ENCODE data around the gene ZNF37A.
"Not testable (repeated sequence)": the region's sequence is repeated elsewhere in the genome, so short reads cannot be mapped to it uniquely, and the experiment has no call there.

Gene ZNF37A

DNA sequence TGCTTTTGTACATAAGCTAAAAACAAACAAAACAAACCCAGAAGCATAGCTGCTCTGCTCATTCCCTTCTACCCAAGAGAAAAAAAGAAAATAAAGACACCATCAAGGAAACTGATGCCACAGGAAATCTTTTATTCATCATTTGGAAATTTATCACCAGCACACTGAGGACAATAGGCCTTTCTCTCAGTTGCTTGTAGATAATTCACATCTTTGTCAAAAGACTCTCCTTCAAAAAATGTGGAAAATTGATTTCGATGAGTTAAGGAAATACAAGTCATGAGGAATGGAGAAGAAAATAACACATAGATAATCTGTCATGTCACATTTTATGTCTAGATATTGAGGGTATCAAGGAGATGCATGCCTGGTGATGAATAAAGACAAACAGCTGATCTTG, 53.5 kb downstream of the ZNF37A start:
- DNase-seq (ENCODE audit: low read depth in 2 of 2, low spot score in 1 of 2) = no peak

DNA sequence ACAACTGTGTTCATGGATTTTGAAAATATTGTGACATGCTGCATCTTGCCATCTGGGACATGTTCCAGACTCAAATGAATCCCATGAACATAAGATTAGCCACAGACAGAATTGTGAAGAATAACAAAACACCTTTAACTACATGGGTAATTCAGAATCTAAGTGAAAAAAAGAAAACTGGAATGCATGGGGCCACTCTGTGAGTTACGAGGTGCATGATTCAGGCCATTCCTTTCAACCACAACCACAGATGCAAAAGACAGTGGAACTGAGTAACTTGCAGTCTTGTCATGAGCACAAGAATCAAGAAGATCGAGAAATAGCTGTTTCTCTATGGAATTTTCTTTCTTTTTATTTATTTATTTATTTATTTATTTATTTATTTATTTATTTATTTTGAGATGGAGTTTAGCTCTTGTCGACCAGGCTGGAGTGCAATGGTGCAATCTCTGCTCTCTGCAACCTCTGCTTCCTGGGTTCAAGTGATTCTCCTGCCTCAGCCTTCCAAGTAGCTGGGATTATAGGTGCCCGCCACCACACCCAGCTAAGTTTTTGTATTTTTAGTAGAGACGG, 56.8 kb downstream of the ZNF37A start:
- not testable (repeated sequence) for DNase-seq (ENCODE audit: low read depth in 2 of 2, low spot score in 1 of 2)

DNA sequence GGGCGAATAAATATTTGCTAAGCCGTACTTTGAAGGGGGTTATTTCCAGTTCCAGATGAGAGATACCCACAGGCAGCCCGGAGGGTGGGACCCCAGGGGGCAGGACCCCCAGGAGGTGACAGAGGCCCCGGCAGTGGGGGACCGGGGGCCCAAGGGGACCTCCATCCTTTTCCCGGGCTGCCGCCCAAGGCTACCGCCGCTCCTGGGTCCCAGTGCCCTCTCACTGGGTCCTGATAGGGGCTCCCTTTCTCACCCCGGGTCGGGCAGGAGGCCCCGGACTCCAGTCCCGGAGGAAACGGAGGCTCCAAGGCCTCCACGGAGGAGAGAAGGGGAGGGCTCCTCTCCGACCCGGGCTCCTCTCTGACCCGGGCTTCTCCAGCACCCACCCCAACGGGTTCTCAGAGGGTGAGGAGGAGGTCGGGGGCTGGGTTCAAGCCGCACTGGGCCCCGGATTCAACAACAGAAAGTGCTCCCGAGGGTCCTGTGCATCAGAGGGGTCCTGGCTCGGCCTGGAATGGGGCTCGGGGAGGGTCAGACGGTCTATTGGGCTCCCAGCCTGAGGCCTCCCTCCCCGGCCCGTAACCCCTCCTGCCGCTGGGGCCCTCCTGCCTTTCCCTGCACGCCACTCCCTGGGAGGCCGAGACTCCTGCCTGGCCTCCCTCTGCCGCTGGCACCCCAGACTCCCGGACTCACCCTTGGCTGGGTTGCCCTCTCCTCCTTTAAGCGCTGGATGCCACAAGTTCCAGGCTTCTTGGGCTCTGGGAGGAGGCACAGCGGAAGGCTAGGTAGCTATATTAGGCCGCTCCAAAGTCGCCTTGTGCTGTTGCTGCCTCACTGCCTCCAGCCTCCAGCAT, 62.5 kb downstream of the ZNF37A start:
- DNase-seq (ENCODE audit: low read depth in 2 of 2, low spot score in 1 of 2) = no peak

DNA sequence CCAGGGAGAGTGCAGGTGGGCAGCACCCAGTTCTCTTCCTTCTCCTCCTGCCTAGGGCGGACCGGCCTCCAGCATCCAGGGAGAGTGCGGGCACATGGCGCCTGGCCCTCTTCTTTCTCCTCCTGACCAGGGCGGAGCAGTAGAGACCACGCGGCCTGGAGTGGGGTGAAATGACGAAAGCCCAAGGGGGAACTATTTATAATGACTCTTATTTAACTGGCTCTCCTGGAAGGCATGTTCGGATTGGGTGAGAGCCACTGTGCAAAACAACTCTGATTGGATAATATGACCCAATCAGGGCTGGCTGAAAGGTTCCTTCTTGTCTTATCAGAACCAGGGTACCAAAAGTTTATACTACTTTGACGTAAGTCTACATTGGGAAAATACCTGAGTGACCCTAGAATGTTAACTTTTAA, 63.1 kb downstream of the ZNF37A start:
- no peak for DNase-seq (ENCODE audit: low read depth in 2 of 2, low spot score in 1 of 2)

DNA sequence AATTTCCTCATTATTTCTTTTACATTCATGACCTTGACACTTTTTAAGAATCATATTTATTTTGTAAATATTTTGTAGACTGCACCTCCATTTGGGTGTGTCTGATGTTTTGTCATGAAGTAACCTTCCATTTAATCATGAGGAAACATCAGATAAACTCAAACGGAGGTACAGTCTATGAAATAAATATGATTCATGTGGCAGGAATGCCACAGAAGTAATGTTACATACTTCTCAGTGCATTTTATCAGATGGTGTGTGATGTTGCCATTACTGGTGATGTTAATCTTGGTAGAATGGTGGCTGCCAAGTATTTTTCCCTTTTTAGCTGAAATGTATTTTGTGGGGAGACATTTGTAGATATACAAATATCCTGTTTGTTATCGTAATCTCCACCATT, 64.9 kb downstream of the ZNF37A start:
- no peak for DNase-seq (ENCODE audit: low read depth in 2 of 2, low spot score in 1 of 2)

DNA sequence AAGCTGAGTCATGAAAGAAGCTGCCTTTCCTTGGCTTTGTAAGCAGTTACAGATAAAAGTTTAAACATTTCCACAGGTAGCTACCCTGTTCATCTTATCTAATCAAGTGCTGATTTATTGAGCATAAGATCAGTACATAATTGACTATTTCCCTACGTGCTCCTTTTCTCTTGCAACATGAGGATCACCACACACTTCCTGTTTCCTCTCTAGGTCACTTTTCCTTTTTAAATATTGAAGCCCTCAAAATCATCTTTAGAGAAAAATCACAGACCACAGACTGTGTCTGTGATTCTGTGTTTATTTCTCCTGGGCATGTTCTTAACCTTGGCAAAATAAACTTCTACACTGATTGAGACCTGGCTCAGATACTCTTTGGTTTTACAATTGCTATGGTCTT, 69.5 kb downstream of the ZNF37A start:
- DNase-seq (ENCODE audit: low read depth in 2 of 2, low spot score in 1 of 2) = no peak

DNA sequence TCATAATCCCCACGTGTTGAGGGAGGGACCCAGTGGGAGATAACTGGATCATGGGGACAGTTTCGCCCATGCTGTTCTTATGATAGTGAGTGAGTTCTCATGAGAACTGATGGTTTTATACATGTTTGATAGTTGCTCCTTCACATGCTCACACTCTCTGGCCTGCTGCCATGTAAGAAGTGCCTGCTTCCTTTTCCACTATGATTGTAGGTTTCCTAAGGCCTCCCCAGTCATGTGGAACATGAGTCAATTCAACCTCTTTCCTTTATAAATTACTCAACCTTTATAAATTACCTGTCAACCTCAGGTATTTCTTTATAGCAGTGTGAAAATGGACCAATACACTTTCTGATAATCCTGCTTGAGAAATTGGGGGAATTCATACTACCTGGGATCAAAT, 80.2 kb downstream of the ZNF37A start:
- DNase-seq (ENCODE audit: low read depth in 2 of 2, low spot score in 1 of 2) = no peak

DNA sequence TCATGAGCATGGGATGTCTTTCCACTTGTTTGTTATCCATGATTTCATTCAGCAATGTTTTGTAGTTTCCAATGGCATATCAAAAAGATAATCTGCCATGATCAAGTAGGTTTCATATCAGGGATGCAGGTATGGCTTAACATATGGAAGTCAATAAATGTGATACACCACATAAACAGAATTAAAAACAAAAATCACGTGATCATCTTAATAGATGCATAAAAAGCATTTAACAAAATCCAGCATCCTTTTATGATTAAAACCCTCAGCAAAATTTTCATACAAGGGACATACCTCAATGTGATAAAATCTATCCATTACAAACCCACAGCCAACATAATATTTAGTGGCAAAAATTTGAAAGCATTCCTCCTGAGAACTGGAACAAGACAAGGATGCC, 90.3 kb downstream of the ZNF37A start:
- DNase-seq (ENCODE audit: low read depth in 2 of 2, low spot score in 1 of 2) = no peak
